Calu3 (cell line): Measurements from ENCODE around the gene TDRD10. TPM values are rescaled to one million over a fixed set of nuclear protein-coding genes. Genes with fewer than 3 reads are reported as not detected.

Experiments used
- BruUV-seq: library from RNA; stranded (reverse); fragments of 400-500 nt; replicated peaks from 2 replicates; lab custom pipeline; 2021; lab: Mats Ljungman, UMichigan
- CTCF ChIA-PET: fragments of 300-600 bp; sonication (Branson Sonifier 250); formaldehyde crosslinking; loops from one replicate; lab custom pipeline; 2022; ENCODE audit warnings: antibody characterized with exemption; lab: Charles Lee
- DNase-seq: peaks from one replicate; pipeline ENCODE4 v3.0.0; 2022
- H3K27ac Mint-ChIP-seq: one replicate; pipeline ENCODE4 v1.8.0; 2022; ENCODE audit warnings: mixed read lengths; ENCODE audit not compliant: unreplicated experiment
- H3K27me3 Mint-ChIP-seq: one replicate; pipeline ENCODE4 v1.8.0; 2022; ENCODE audit warnings: mixed read lengths; ENCODE audit not compliant: unreplicated experiment
- H3K36me3 Mint-ChIP-seq: one replicate; pipeline ENCODE4 v1.8.0; 2022; ENCODE audit warnings: mild to moderate bottlenecking, moderate library complexity, mixed read lengths; ENCODE audit not compliant: insufficient read depth, unreplicated experiment
- H3K4me1 Mint-ChIP-seq: one replicate; pipeline ENCODE4 v1.8.0; 2022; ENCODE audit warnings: mild to moderate bottlenecking, low read depth, mixed read lengths; ENCODE audit not compliant: unreplicated experiment
- H3K4me3 Mint-ChIP-seq: one replicate; pipeline ENCODE4 v1.8.0; 2022; ENCODE audit warnings: mild to moderate bottlenecking, low read depth, moderate library complexity, mixed read lengths; ENCODE audit not compliant: unreplicated experiment
- H3K9me3 Mint-ChIP-seq: one replicate; pipeline ENCODE4 v1.8.0; 2022; ENCODE audit warnings: low read depth, mixed read lengths; ENCODE audit not compliant: unreplicated experiment
- intact Hi-C: fragments of 100-400 bp; cut with micrococcal nuclease; formaldehyde crosslinking; loops from one replicate; pipeline ENCODE4 v1.10.0; 2022; ENCODE audit not compliant: unreplicated experiment
- total RNA-seq: library from RNA; stranded (reverse); gene quantifications from 2 replicates; pipeline ENCODE4 v1.2.3, GENCODE V29; 2022
- TF ChIP-seq, protein P1 (sequence below): fragments of 200-600 bp; IDR thresholded peaks from one replicate; pipeline ENCODE4 v1.8.0; 2022; ENCODE audit warnings: antibody characterized with exemption; ENCODE audit not compliant: unreplicated experiment

TDRD10 gene
- total RNA-seq, 1 experiment from 2014 or later: not detected

GRCh38 chr1:154547105-154547732 is 45.2 kb downstream of the TDRD10 start:
- intact Hi-C loops: loop anchor here (2.0 to 10.0 kb wide), 2 partner anchors 68 to 352 kb away; partner anchors contain the start of gene TPM3
- CTCF ChIA-PET: interaction anchor here (0.6 to 2.6 kb wide), 12 partner anchors 9 to 219 kb away, joined by 3 to 35 read pairs (median 4); no protein-coding TSS in a partner anchor

DNA sequence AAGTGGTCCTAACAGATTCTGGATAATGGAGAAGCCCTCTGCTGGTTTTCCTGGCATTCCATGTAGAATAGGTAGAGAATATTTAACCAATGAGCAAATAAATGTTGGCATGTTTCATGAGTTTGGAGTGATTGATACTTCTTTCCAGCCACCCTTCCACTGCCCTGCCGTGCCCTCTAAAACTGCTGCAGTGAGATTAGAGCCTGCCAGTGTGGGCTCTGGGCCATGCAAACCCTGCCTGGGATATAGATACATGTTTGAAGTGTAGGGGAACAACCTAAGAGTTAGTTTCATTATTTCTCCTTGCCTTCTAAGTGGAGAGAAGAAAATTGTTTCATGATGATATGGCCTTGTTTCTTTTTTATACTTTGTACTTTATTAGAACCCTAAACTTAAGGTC is 46.0 kb downstream of the TDRD10 start:
- peaks cover 25% of the 10 kb centered on the region for H3K36me3 Mint-ChIP-seq
- H3K27me3 Mint-ChIP-seq: peaks cover 28% of the 10 kb centered on the region
- intact Hi-C loops: loop anchor here (10.0 kb wide), 1 partner anchor 353 kb away; the partner anchor contains the start of gene TPM3
- H3K9me3 Mint-ChIP-seq: no peaks in the 10 kb centered on the region
- DNase-seq: no peak
- H3K4me1 Mint-ChIP-seq: peaks cover 14% of the 10 kb centered on the region
- TF ChIP-seq, protein P1, sequence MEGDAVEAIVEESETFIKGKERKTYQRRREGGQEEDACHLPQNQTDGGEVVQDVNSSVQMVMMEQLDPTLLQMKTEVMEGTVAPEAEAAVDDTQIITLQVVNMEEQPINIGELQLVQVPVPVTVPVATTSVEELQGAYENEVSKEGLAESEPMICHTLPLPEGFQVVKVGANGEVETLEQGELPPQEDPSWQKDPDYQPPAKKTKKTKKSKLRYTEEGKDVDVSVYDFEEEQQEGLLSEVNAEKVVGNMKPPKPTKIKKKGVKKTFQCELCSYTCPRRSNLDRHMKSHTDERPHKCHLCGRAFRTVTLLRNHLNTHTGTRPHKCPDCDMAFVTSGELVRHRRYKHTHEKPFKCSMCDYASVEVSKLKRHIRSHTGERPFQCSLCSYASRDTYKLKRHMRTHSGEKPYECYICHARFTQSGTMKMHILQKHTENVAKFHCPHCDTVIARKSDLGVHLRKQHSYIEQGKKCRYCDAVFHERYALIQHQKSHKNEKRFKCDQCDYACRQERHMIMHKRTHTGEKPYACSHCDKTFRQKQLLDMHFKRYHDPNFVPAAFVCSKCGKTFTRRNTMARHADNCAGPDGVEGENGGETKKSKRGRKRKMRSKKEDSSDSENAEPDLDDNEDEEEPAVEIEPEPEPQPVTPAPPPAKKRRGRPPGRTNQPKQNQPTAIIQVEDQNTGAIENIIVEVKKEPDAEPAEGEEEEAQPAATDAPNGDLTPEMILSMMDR: no peak
- BruUV-seq: no TSS peak
- CTCF ChIA-PET: no interaction called here
- H3K27ac Mint-ChIP-seq: no peak overlapping the region
- H3K4me3 Mint-ChIP-seq: no peak overlapping the region

More at GRCh38 chr1:154547105-154547732, 45.2 kb downstream of the TDRD10 start:
- Mint-ChIP-seq H3K4me3 (no peak overlapping the region), H3K27ac (no peak overlapping the region), H3K4me1 (peaks cover 14% of the 10 kb centered on the region), H3K9me3 (no peaks in the 10 kb centered on the region), H3K36me3 (peaks cover 17% of the 10 kb centered on the region), H3K27me3 (peaks cover 36% of the 10 kb centered on the region)
- TF ChIP-seq, protein P1: no peak
- no peak for DNase-seq
- no TSS peak for BruUV-seq

DNA sequence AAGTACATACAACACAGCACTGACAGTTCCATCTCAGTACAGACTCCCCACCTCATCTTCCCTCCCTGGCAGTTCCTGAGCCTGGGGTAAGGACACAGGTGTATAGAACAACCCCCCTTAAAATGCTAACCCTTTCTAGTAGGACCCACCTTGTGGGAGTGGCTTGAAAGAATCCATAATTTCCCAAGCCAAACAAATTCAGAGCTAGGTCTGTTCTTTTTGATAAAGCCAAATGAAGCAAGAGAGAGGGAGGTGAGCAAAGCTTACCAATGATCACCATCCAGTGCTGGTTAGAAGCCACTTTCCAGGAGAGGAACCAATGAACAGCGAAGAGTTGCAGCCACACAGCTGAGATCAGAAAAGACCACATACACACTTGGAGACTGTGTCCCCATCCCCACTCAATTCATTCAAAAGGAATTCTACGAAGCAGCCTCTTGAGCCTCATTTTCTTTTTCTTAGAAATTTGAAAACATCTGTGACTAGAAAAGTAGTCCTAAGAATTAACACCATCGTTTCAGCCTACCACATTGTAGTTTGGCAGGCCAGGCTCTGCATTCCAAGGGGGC is 47.3 kb downstream of the TDRD10 start:
- TF ChIP-seq, protein P1: no peak
- no peak for DNase-seq
- Mint-ChIP-seq H3K9me3 (no peaks in the 10 kb centered on the region), H3K4me1 (peaks cover 14% of the 10 kb centered on the region), H3K36me3 (peaks cover 25% of the 10 kb centered on the region), H3K27ac (no peak overlapping the region), H3K27me3 (peaks cover 16% of the 10 kb centered on the region), H3K4me3 (no peak overlapping the region)
- no TSS peak for BruUV-seq
- CTCF ChIA-PET: no interaction called here
- intact Hi-C loops: loop anchor here (10.0 kb wide), 1 partner anchor 354 kb away; the partner anchor contains the start of gene TPM3

DNA sequence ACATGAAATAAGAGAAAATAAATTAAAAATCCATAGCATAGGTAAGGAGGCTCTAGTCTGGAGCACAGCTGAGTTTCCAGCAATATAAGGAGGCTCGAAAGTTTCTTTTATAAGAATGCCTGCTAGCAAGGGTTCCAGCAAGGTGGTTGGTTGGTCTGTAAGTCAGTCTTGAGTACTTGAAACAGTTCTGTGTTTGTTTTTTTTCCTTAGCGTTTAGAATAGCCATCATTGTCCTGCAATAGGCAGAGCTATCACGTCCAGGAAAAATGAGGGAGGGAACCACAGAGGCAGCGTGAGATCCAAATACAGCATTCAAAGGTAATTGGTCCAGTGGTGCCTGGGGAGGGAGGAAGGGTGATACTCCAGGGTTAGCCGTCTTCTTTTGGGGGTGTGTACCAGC is 48.1 kb downstream of the TDRD10 start:
- TF ChIP-seq, protein P1: no peak
- CTCF ChIA-PET: no interaction called here
- Mint-ChIP-seq H3K27me3 (peaks cover 8% of the 10 kb centered on the region), H3K4me3 (no peak overlapping the region), H3K9me3 (no peaks in the 10 kb centered on the region), H3K36me3 (peaks cover 30% of the 10 kb centered on the region), H3K27ac (no peak overlapping the region), H3K4me1 (peaks cover 14% of the 10 kb centered on the region)
- intact Hi-C loops: no loop called here
- no peak for DNase-seq
- BruUV-seq: TSS peak; percentile 23
